Panc1 (cell line): ENCODE results near the gene ZNF512. TPM values are rescaled to one million over a fixed set of nuclear protein-coding genes. Genes with fewer than 3 reads are reported as not detected.

Experiments
- ATAC-seq: fragments of 200-7000 bp; cut with Tn5 transposase; 2 replicates; pipeline ENCODE4 v1.9.1; 2020; ENCODE audit warnings: mild to moderate bottlenecking, moderate library complexity
- BruUV-seq: library from RNA; stranded (reverse); fragments of 400-500 nt; replicated peaks from 2 replicates; lab custom pipeline; 2021; lab: Mats Ljungman, UMichigan
- CTCF ChIA-PET: fragments of 300-600 bp; sonication (Branson Sonifier 250); formaldehyde crosslinking; loops from one replicate; lab custom pipeline; 2022; ENCODE audit warnings: antibody characterized with exemption; lab: Charles Lee
- POLR2A ChIA-PET: fragments of 300-600 bp; sonication (Branson Sonifier 250); formaldehyde crosslinking; loops from one replicate; lab custom pipeline; 2022; ENCODE audit warnings: antibody characterized with exemption; lab: Charles Lee
- DNase-seq: peaks from one replicate; pipeline ENCODE4 v3.0.0-alpha.2; 2010; ENCODE audit warnings: low read depth, low spot score
- H3K27ac ChIP-seq: 2 replicates; pipeline ENCODE4 v1.5.1; 2011; ENCODE audit warnings: mild to moderate bottlenecking, low read length, inconsistent platforms
- H3K27me3 ChIP-seq: fragments of 200-500 bp; sonication (Bioruptor generic); 2 replicates; pipeline ENCODE4 v1.6.0; 2014; ENCODE audit warnings: low read length, inconsistent platforms; ENCODE audit not compliant: control insufficient read depth, insufficient read depth
- H3K36me3 ChIP-seq: fragments of 200-500 bp; sonication (Bioruptor generic); 2 replicates; pipeline ENCODE4 v1.5.1; 2014; ENCODE audit warnings: inconsistent platforms, mild to moderate bottlenecking, low read length, moderate library complexity; ENCODE audit not compliant: control insufficient read depth, insufficient read depth
- H3K4me1 ChIP-seq: 2 replicates; pipeline ENCODE4 v1.5.1; 2011; ENCODE audit warnings: inconsistent platforms, mild to moderate bottlenecking, low read length, moderate library complexity; ENCODE audit not compliant: control insufficient read depth, insufficient read depth
- H3K4me3 ChIP-seq, 2 experiments: 2 replicates each; pipeline ENCODE4 v1.5.1; 2011 to 2012; ENCODE audit warnings: low read depth in 2 of 2, low read length in 2 of 2, mild to moderate bottlenecking in 2 of 2, inconsistent platforms in 1 of 2, moderate library complexity in 1 of 2
- H3K9me3 ChIP-seq: fragments of 200-500 bp; sonication (Bioruptor generic); 2 replicates; pipeline ENCODE4 v1.5.1; 2014; ENCODE audit warnings: low read depth, mild to moderate bottlenecking, inconsistent platforms, low read length, moderate library complexity; ENCODE audit not compliant: control insufficient read depth, insufficient read depth
- CTCF ChIP-seq: fragments of 450-650 bp; IDR thresholded peaks from 2 replicates; pipeline ENCODE4 v1.5.1; 2017; ENCODE audit warnings: mild to moderate bottlenecking
- POLR2AphosphoS5 ChIP-seq: IDR thresholded peaks from 2 replicates; pipeline ENCODE4 v1.6.1; 2012; ENCODE audit warnings: mild to moderate bottlenecking, low read depth, low read length, moderate library complexity
- REST ChIP-seq, 2 experiments: IDR thresholded peaks; 2 replicates each; pipeline ENCODE4 v1.6.1; 2011 to 2012; ENCODE audit warnings: low read depth in 2 of 2, control low read depth in 1 of 2, low read length in 1 of 2, mild to moderate bottlenecking in 1 of 2, moderate library complexity in 1 of 2; ENCODE audit not compliant: insufficient read depth in 1 of 2
- SIN3A ChIP-seq: IDR thresholded peaks from 2 replicates; pipeline ENCODE4 v1.6.1; 2012; ENCODE audit warnings: low read depth, mild to moderate bottlenecking, low read length, moderate library complexity, borderline replicate concordance; ENCODE audit not compliant: insufficient read depth
- TCF7L2 ChIP-seq: IDR thresholded peaks from 2 replicates; pipeline ENCODE4 v1.6.1; 2011; ENCODE audit warnings: mild to moderate bottlenecking, low read depth, low read length, inconsistent platforms
- in situ Hi-C: cut with HindIII; loops from 2 replicates; pipeline ENCODE4 v1.10.0; 2016; ENCODE audit warnings: low sequenced_read_pairs, low pct_unique_long_range_greater_than_20kb
- intact Hi-C: fragments of 100-400 bp; cut with micrococcal nuclease; formaldehyde crosslinking; loops from one replicate; pipeline ENCODE4 v1.10.0; 2022; ENCODE audit not compliant: unreplicated experiment
- total RNA-seq: library from RNA; stranded (reverse); gene quantifications from one replicate; pipeline ENCODE4 v1.2.1, GENCODE V29; 2021; ENCODE audit not compliant: unreplicated experiment

The ZNF512 gene
- total RNA-seq, 1 experiment from 2014 or later: 12.8 TPM

- peaks cover 7% of the 10 kb centered on the region; the same call in 1 of the 2 replicates for H3K36me3 ChIP-seq
- no peaks in the 10 kb centered on the region for H3K27me3 ChIP-seq
- no peak for ATAC-seq
- peaks cover 11% of the 10 kb centered on the region; the same call in 1 of the 2 replicates for H3K9me3 ChIP-seq
- peaks cover 3% of the 10 kb centered on the region; the same call in 1 of the 2 replicates for H3K4me1 ChIP-seq
- ChIA-PET POLR2A (no interaction called here), CTCF (no interaction called here)
- in situ Hi-C loops (no loop called here), intact Hi-C loops (no loop called here)
- peak overlapping the region in 1 of 2 experiments; percentile 47; a peak in 2 of 4 replicates for H3K4me3 ChIP-seq
- no peak overlapping the region; the same call in 1 of the 2 replicates for H3K27ac ChIP-seq
- TF ChIP-seq REST (IDR thresholded peaks at IDR 0.05; ENCODE audit: insufficient read depth in 1 of 2, low read depth in 2 of 2, low read length in 1 of 2): no peak
- TF ChIP-seq CTCF: no peak
- TF ChIP-seq SIN3A: no peak
- no peak for TF ChIP-seq TCF7L2
- no peak for TF ChIP-seq POLR2AphosphoS5
- no TSS peak for BruUV-seq
- DNase-seq: no peak
Measured at GRCh38 chr2:27584597-27584996, 1.8 kb downstream of the ZNF512 start.

GRCh38 chr2:27587025-27587424 lies 4.2 kb downstream of the ZNF512 start:
- ATAC-seq (no peak), DNase-seq (no peak)
- Histone ChIP-seq H3K4me3 (no peak overlapping the region), H3K36me3 (peaks cover 7% of the 10 kb centered on the region; the same call in 1 of the 2 replicates), H3K27me3 (no peaks in the 10 kb centered on the region), H3K27ac (no peak overlapping the region), H3K4me1 (peaks cover 3% of the 10 kb centered on the region; the same call in 1 of the 2 replicates), H3K9me3 (peaks cover 5% of the 10 kb centered on the region; the same call in 1 of the 2 replicates)
- intact Hi-C loops (no loop called here), in situ Hi-C loops (loop anchor here (5.0 kb wide), 1 partner anchor 35 kb away; no protein-coding TSS in a partner anchor)
- no peak for TF ChIP-seq SIN3A
- TF ChIP-seq REST (IDR thresholded peaks at IDR 0.05; ENCODE audit: insufficient read depth in 1 of 2, low read depth in 2 of 2, low read length in 1 of 2): no peak
- TF ChIP-seq TCF7L2: no peak
- TF ChIP-seq POLR2AphosphoS5: no peak
- no peak for TF ChIP-seq CTCF
- CTCF ChIA-PET: interaction anchor here (0.6 to 0.8 kb wide), 3 partner anchors 10 to 84 kb away, joined by 4 to 11 read pairs (median 7); no protein-coding TSS in a partner anchor
- no TSS peak for BruUV-seq
- POLR2A ChIA-PET: no interaction called here
